HuH-7.5 (cell line): ENCODE results near the gene TRABD2B.

Experiments used
- DNase-seq: peaks from one replicate; pipeline ENCODE4 v3.0.0; 2011; ENCODE audit warnings: low spot score

TRABD2B gene

DNA sequence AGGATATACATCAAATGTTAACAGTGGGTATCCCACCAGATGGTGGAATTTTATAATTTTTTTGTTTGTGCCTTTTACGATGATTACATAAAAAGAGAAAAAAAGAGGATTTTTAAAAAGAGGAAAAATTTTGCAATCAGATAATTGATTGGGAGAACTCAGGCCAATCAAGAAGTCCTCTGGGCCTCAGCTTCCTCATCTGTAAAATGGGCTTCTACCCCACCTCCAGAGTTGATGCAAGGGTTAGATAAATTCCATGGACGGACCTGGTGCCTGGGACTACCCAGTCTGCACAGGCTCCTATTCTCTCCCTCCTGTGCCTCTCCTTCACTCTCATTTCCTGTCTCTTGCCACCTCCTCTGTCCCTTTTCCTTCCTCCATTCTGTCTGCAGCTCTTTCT lies 88.9 kb downstream of the TRABD2B start:
- DNase-seq = no peak

DNA sequence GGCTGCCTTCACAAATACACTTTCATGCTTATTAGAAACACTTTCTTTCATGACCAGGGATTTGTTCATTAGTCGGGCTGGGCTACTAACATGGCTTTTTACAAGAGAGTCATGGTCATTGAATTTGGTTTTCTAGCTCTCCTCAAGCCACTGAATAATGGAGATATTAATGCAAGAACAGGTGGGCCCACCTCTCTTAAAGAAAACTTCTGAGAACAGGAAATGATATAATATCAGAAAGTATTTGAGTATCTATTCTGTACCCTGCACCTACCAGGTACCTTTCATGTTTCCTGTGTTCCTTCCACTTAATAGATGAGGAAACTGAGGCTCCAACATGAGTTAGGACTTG lies 90.0 kb downstream of the TRABD2B start:
- DNase-seq = no peak

DNA sequence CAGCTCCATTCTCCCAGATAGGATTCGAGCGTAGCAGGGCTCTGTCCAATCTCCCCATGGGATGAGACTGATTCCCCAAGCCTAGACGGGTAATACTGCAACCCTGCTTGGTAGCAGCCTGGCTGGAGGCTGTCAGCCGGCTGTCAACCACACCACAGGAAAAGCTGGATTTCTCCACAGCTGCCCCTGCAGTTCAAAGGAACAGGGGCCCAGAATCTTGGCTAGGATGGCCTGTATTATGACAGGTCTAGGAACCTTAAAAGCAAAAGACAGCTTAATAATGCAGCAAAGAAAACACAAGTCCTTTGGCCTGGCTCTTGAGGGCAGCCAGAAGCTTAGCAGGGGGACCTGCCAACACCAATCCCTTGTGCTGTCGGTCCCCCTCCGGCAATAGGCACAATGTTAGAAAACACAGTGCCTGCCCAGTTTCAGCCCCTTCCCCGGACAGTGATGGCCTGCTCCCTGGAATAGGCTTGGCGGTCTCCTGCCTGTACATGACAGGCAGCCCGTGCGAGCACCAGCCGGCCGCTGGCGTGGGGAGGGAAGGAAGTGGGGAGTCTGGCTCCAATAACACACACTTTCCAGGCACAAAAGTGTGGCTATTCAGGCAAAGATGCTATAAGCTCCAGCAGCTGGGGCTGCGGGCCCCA lies 90.5 kb downstream of the TRABD2B start:
- DNase-seq = no peak

GRCh38 chr1:47906009-47906432 lies 91.2 kb downstream of the TRABD2B start:
- no peak for DNase-seq

GRCh38 chr1:47903723-47904122 lies 93.5 kb downstream of the TRABD2B start:
- DNase-seq = no peak

- DNase-seq = no peak
Measured at GRCh38 chr1:47901001-47901575, 96.1 kb downstream of the TRABD2B start.

DNA sequence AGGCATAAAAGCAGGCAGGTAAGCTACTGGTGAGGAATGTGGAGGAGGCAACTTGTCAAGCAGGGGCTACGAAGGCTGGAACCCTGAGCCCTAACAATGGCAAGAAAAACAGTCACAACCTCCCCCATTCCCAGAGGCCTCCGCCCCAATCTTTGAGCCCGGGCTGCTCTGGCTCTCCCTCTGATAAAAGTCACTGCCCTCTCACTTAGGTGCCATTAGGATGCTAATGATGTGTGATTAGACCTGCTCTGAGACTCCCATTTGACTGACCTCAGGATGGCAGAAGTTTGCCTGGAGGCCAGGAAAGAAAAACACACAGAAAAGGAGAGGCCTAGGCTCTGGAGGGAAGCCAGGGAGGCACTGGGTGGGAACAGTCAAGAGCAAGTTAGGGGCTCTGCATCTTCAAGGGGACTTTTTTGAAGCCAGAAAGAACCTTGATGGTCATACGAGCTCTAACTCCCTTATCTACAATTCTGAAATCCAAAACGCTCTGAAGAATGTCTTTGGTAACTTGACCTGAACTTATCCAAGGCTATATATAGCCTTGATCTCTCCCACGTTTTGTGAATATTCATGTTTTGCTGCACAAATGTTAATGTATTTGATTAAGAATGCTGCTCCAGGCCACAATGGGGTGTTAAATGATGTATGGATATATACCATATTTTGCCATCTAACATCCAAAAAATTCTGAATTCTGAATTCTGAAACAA lies 98.9 kb downstream of the TRABD2B start:
- no peak for DNase-seq

- DNase-seq = no peak
Measured at GRCh38 chr1:47895279-47896125, 101.7 kb downstream of the TRABD2B start.

DNA sequence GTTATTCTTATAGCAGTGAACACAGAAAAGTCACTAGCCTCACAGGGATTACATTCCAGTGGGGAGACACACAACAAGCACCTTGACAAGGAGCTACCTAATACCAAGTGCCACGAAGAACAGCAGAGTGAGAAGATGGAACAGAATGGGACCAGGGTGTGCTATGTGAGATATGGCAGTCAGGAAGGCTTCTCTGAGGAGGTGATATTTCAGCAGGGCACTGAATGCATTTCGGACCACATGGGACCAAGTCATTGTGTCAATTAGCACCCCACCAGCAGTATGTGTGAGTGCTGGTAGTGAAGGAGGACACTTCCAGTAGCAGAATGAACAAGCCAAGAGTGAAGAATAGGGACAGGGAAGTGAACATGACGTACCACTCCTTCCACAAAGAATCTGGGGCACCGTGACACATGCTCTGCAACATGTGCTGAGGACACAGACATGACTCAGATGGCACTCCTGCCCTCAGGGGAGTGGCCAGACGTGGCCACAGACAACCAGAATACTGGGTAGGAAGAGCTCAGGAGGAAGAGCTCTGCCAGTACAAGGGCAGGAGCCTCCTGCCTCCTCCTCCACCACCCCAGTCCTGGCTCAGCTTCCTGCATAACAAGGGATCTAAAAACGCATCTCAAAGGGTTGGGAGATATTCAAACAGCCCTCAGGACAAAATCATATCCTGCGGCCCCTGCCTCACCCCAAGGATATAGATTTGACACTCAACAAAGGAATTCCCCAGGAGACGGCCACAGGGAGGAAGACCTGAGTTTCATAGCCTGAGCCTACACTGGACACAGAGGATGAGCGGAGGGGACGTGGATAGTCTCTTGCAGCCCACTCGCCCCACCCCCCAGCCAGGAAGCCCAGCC lies 102.5 kb downstream of the TRABD2B start:
- DNase-seq = no peak

GRCh38 chr1:47893412-47893811 lies 103.8 kb downstream of the TRABD2B start:
- no peak for DNase-seq

GRCh38 chr1:47890779-47891178 lies 106.4 kb downstream of the TRABD2B start:
- no peak for DNase-seq

GRCh38 chr1:47888294-47888629 lies 108.9 kb downstream of the TRABD2B start:
- DNase-seq = no peak

DNA sequence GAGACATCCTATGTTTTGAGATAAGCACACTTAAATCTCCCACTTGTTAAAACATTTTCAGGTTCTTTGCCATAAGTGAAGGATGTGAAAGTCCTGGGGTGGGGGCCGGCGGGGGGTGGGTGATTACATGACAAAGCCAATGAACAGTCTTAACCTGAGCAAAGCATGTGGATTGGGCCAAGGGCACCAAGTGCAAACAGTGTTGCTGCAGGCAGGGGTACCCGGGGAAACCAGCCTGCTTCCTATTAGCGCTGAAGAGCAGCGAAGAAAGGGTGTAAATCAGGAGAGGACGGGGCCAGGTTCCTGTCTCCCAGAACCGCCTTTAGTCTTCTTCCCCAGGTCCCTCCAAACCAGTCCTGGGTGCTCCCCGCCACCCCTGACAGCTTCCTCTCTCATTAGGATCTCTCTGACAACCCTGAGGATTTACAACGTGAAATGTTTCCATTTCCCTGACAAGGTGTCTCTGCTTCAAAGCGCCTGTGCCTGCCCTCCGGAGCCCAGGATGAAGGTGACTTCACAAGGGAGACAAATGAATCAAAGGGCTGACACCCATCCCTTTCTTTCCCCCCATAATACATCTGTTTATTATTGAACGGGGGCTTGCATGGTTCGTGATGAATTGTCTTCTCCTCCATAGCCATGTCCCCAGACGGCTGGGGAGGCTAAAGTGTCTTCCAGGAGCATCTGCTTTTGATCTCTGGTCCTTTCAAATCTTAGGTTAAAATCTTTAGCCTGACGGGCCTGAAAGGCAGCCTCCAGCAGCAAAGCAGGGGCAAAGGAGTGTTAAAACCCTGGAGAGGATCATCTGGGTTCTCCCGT lies 109.5 kb downstream of the TRABD2B start:
- DNase-seq = no peak

GRCh38 chr1:47887060-47887459 lies 110.1 kb downstream of the TRABD2B start:
- no peak for DNase-seq

GRCh38 chr1:47886141-47886540 lies 111.0 kb downstream of the TRABD2B start:
- no peak for DNase-seq

DNA sequence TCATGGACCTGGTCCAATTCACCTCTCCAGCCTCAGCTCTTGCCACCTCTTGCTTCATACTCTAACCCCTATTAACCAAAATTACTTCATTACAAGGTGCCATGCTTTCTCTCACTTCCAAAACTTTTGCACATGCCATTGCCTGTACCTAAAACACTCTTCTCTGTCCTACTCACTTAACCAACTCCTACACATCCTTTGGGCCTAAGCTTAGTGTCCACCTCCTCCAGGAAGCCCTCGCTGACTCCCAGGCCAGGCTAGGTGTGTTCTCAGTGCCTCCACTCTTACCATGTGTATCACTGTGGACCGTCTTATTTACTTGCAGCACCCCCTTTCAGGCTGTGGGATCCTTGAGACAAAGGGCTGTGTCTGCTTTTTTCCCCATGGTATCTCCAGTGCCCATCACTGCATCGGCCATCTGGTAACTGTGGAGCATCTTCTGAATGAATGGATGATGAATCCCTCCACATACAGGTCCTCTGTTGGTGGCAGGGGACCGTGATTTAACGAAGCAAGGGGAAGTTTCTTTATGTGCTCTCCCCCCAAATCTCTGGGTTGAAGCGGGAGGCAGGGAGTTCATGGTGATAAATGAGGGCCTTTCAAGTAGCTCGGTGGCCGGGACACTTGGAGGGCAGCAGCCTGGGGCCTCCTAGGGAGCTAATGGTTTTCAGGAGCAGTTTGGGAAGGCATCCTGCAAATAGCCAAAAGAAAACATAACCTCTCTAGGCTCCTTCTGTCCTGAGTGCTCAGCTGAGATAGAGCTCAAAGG lies 111.9 kb downstream of the TRABD2B start:
- DNase-seq = no peak

- no peak for DNase-seq
Measured at GRCh38 chr1:47883963-47884362, 113.2 kb downstream of the TRABD2B start.

- no peak for DNase-seq
Measured at GRCh38 chr1:47881505-47882442, 115.4 kb downstream of the TRABD2B start.

DNA sequence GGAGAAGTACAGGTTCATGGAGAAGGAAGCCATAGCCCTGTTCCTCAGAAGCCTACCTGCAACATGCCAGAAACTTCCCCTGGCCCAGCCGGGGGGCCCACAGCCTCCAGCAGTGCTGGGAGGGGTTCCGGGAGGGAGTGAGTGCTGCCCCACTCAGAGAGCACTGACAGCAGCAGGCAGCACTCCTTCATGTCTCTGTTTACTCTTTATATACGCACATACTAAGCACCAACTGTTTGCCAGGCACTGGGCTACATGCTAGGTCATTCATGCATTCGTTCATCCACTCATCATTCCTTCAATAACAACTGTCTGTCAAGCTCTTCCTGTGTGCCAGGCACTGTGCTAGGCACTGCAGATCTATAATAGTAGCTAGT lies 120.6 kb downstream of the TRABD2B start:
- no peak for DNase-seq
